Measurements from ENCODE around the gene DEFB110.

DEFB110 gene

DNA sequence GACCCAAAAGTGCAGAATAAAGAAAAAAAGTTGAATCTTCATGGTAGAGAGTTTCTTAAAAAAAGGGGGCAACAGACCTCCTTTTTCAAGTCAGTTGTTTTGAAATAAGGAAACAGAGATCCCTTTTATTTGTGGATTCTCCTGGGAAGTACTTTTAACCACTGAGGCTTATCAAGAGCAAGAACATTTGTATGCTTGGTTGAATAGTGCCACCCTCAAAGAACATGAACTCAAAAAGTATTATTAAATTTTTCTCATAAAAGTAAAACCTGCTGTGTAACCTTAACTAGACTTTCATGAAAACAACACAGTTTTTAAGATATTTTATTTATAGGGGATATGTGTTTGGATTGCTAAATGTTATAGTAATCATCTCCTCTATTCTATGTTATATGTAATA, at the start of gene DEFB110:
Gene DEFB110, minus strand, starts transcription at position 101 of the 400 bp plus-strand sequence. Its CDS starts 59 bp downstream, at position 42.
- in situ Hi-C loops (cut with MboI; ENCODE audit: low pct_unique_long_range_greater_than_20kb, low sequenced_read_pairs, unreplicated experiment): no loop called here
- DNase-seq (ENCODE audit: low spot score): no peak
- TF ChIP-seq, protein P1, sequence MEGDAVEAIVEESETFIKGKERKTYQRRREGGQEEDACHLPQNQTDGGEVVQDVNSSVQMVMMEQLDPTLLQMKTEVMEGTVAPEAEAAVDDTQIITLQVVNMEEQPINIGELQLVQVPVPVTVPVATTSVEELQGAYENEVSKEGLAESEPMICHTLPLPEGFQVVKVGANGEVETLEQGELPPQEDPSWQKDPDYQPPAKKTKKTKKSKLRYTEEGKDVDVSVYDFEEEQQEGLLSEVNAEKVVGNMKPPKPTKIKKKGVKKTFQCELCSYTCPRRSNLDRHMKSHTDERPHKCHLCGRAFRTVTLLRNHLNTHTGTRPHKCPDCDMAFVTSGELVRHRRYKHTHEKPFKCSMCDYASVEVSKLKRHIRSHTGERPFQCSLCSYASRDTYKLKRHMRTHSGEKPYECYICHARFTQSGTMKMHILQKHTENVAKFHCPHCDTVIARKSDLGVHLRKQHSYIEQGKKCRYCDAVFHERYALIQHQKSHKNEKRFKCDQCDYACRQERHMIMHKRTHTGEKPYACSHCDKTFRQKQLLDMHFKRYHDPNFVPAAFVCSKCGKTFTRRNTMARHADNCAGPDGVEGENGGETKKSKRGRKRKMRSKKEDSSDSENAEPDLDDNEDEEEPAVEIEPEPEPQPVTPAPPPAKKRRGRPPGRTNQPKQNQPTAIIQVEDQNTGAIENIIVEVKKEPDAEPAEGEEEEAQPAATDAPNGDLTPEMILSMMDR (IDR thresholded peaks at IDR 0.05; ENCODE audit: extremely low read depth, insufficient read depth, missing control alignments): no peak

DNA sequence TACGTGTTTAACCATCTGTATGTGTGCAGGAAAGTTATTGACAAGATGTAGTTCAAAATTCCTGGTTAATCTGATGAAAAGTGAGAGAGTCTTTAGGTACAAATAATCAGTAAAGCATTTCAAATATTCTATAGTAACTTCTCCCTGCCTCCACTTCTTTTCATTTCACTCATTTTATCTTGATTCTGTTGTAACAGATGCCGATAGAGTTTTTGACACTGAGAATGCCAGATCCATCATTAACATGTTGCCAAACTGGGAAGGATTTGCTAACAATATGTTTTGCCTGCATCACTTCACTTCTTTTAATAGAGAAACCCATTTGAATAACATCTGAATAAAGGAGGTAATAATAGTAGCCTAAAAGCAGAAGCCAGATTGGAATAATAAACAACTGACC, 48.3 kb upstream of the DEFB110 start:
- TF ChIP-seq, protein P1 (IDR thresholded peaks at IDR 0.05; ENCODE audit: extremely low read depth, insufficient read depth, missing control alignments): no peak
- DNase-seq (ENCODE audit: low spot score): no peak
- in situ Hi-C loops (cut with MboI; ENCODE audit: low pct_unique_long_range_greater_than_20kb, low sequenced_read_pairs, unreplicated experiment): no loop called here

DNA sequence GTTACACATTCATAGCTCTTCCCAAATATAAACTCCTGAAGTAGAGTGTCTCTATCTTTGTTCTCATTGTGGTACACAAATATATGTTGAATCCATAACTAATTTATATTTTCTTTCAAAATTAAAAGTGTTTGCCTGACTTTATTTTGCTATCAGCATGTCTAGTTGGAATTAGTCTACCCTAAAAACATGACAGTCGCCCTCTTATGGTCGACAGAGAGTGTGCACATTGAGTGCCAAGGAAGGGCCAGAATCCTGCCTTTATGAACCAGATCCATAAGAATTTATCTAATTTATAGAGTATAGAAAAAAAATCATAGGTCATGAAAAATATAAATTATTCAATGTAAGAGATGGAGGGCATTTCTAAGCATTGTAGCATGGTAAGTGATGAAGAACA, 40.3 kb upstream of the DEFB110 start:
- DNase-seq (ENCODE audit: low spot score): no peak
- TF ChIP-seq, protein P1 (IDR thresholded peaks at IDR 0.05; ENCODE audit: extremely low read depth, insufficient read depth, missing control alignments): peak; percentile 50
- in situ Hi-C loops (cut with MboI; ENCODE audit: low pct_unique_long_range_greater_than_20kb, low sequenced_read_pairs, unreplicated experiment): no loop called here

DNA sequence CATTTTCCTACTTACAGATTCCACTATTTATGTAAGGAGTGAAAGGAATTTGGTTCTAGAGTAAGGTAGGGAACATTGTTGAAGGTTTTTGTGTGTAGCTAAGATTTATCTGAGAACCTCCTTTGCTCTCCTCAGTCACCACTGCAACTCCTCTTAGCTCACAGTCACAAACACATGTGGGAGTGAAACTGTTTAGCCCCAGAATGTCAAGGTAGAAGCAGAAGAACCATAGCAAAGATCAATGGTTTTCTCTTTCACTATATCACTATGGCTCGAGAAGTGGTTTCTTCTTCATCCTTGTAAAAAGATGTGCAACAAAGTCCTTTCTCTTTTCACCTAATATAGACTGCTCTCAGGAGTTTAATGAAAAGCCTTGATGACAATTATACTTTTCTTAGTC, 34.4 kb upstream of the DEFB110 start:
- TF ChIP-seq, protein P1 (IDR thresholded peaks at IDR 0.05; ENCODE audit: extremely low read depth, insufficient read depth, missing control alignments): no peak
- in situ Hi-C loops (cut with MboI; ENCODE audit: low pct_unique_long_range_greater_than_20kb, low sequenced_read_pairs, unreplicated experiment): no loop called here
- DNase-seq (ENCODE audit: low spot score): no peak

DNA sequence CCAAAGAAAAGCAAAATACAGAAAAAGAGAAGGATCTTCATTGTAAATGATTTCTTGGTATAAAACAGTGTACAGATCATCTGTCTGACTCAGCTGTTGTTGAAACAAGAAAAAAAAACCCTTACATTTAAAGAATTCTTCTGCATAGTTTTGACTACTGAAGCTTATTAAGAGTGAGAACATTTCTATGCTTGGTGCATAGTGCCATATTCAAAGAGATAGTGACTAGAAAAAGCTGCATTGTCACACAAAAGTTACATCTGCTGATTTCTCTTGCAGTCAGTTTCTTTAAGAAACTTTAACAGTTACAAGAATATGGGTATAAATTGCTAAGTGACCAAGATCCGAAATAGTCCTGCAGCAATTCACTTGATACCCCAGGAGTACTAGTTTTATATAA, 28.0 kb upstream of the DEFB110 start, which contains the start of gene DEFB112:
Gene DEFB112, minus strand, starts transcription at position 101 of the 400 bp plus-strand sequence. Its CDS starts 60 bp downstream, at position 41.
- no peak for DNase-seq (ENCODE audit: low spot score)
- TF ChIP-seq, protein P1 (IDR thresholded peaks at IDR 0.05; ENCODE audit: extremely low read depth, insufficient read depth, missing control alignments): no peak
- in situ Hi-C loops (cut with MboI; ENCODE audit: low pct_unique_long_range_greater_than_20kb, low sequenced_read_pairs, unreplicated experiment): no loop called here

DNA sequence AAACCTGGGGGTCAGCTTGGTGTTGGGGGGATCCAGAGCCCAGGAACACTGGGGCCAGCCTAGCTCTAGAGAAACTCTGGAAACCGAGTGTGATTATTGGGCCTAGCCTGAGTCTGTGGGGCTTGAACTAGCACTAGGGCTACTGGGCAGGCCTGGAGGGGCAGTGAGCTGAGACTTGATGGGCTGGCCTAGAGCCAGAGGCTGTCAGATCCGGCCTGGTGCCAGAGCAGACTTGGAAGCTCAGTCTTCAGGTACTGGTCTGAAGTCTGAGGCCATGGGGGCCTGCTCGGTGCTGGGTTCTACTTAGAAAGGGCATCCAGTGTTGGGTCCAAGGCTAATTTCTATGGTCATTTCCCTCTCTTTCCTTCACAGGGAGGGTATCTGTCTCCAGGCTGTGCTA, 25.2 kb upstream of the DEFB110 start:
- in situ Hi-C loops (cut with MboI; ENCODE audit: low pct_unique_long_range_greater_than_20kb, low sequenced_read_pairs, unreplicated experiment): no loop called here
- no peak for DNase-seq (ENCODE audit: low spot score)
- TF ChIP-seq, protein P1 (IDR thresholded peaks at IDR 0.05; ENCODE audit: extremely low read depth, insufficient read depth, missing control alignments): no peak

Data from GM13977 (cell line).